Pancreas (tissue), 10 donors: ENCODE measurements around the gene APC2. TPM values are rescaled to one million over a fixed set of nuclear protein-coding genes. Genes with fewer than 3 reads are reported as not detected.

Source experiments
- ATAC-seq, 4 donors: fragments of 200-7000 bp; cut with Tn5 transposase; one replicate each; pipeline versions ENCODE4 v1.8.0 to v1.9.1; 2020; ENCODE audit warnings: mild to moderate bottlenecking in 4 of 4, moderate library complexity in 4 of 4
- DNase-seq, 6 donors: peaks; one replicate each; pipeline ENCODE4 v3.0.0-alpha.2; 2020
- FAIRE-seq: peaks from 2 replicates; lab custom pipeline; 2012; peaks lifted over from hg19 to GRCh38; lab: Jason Lieb, UNC
- H3K27ac ChIP-seq, 4 donors: fragments of 200-600 bp; sonication (generic); 1 replicate in 3 of 4; 2 replicates in 1 of 4; pipeline versions ENCODE4 v1.5.0 to v1.8.0; 2020
- H3K27me3 ChIP-seq, 4 donors: fragments of 200-600 bp; one replicate each; pipeline ENCODE4 v1.8.0; 2021
- H3K36me3 ChIP-seq, 3 donors: fragments of 200-600 bp; sonication (generic) in 1 of 3; one replicate each; pipeline versions ENCODE4 v1.5.0 to v1.8.0; 2020 to 2021
- H3K4me1 ChIP-seq, 3 donors: fragments of 200-600 bp; one replicate each; pipeline ENCODE4 v1.8.0; 2021
- H3K4me3 ChIP-seq, 4 donors: fragments of 200-600 bp; sonication (generic) in 2 of 4; one replicate each; pipeline versions ENCODE4 v1.5.0 to v1.8.0; 2020 to 2021
- H3K9me3 ChIP-seq, 4 donors: fragments of 200-600 bp; one replicate each; pipeline ENCODE4 v1.8.0; 2021
- CTCF ChIP-seq, 4 donors: fragments of 200-600 bp; sonication (generic) in 3 of 4; IDR thresholded peaks; one replicate each; pipeline versions ENCODE4 v1.5.0 to v1.8.0; 2021; ENCODE audit warnings: antibody characterized with exemption in 4 of 4
- WGBS, 2 donors: extraction: QIAGEN DNeasy Blood & Tissue Kit; methylation state at CpG; one replicate each; pipeline ENCODE4 v1.1.7; 2013; 5-methylcytosine and 5-hydroxymethylcytosine counted together
- intact Hi-C, 3 donors: fragments of 100-400 bp; cut with DNase I; formaldehyde crosslinking; loops; one replicate each; pipeline versions ENCODE4 v1.11.1 to v1.14.2; 2022
- polyA plus RNA-seq, 2 donors: library from polyadenylated mRNA; stranded (reverse); fragments of 200-250 nt; gene quantifications; one replicate each; pipeline ENCODE4 v1.2.3, GENCODE V29; 2013
- total RNA-seq, 6 donors: library from RNA; stranded (reverse); fragmentation: NEBNext Ultra II Directional in 4 of 6; extraction: Animal tissue kit (Norgen Biotek cat#: 25700) in 4 of 6; gene quantifications; one replicate each; pipeline versions ENCODE4 v1.2.1 to v1.2.4, GENCODE V29; 2021 to 2023
- donor health status: healthy with polysubstance abuse.
- donor health status: DM: no; HTN: no; CAD: no; lungs with moderate emphysema.
- donor health status: DM: no; HTN: no; CAD: no.
- donor health status: control.
- donor health status: control.
- donor health status: Bipolar disorder and iron deficiency.
- donor health status: DM: yes; HTN: yes; CAD: no.
- donor health status: DM: no; HTN: no; CAD: no.
- donor health status: DM: no; HTN: no; CAD: no.
- donor health status: DM: yes; HTN: yes; CAD: no.

Gene APC2
- total and polyA plus RNA-seq, 8 donors: 0.04 to 0.27 (median 0.06) TPM; not detected in 1

- intact Hi-C loops: loop anchor here in 1 of 3 donors (10.0 kb wide), 1 partner anchor 65 kb away; no protein-coding TSS in a partner anchor
- 63 to 73% methylated on average over 11 of the region's 11 CpGs for WGBS, 2 donors
- FAIRE-seq (no peak), ATAC-seq (no peak), DNase-seq (no peak)
- Histone ChIP-seq H3K4me1 (no peaks in the 10 kb centered on the region), H3K4me3 (no peak overlapping the region), H3K36me3 (no peaks in the 10 kb centered on the region), H3K9me3 (no peaks in the 10 kb centered on the region), H3K27me3 (no peaks in the 10 kb centered on the region), H3K27ac (no peak overlapping the region)
- no peak for TF ChIP-seq CTCF (IDR thresholded peaks at IDR 0.05)
Measured at GRCh38 chr19:1509602-1510441, 59.9 kb downstream of the APC2 start.

- Histone ChIP-seq H3K36me3 (no peaks in the 10 kb centered on the region), H3K9me3 (no peaks in the 10 kb centered on the region), H3K4me1 (no peaks in the 10 kb centered on the region), H3K27me3 (no peaks in the 10 kb centered on the region), H3K4me3 (no peak overlapping the region), H3K27ac (no peak overlapping the region)
- intact Hi-C loops: loop anchor here in 1 of 3 donors (10.0 kb wide), 1 partner anchor 66 kb away; no protein-coding TSS in a partner anchor
- WGBS, 2 donors: 31 to 35% methylated on average over 19 to 25 of the region's 25 CpGs
- FAIRE-seq: no peak
- no peak for ATAC-seq
- peak in 1 of 6 donors; percentile 69 for DNase-seq
- no peak for TF ChIP-seq CTCF (IDR thresholded peaks at IDR 0.05)
Measured at GRCh38 chr19:1510442-1510806, 60.5 kb downstream of the APC2 start.

GRCh38 chr19:1510807-1511206, 60.9 kb downstream of the APC2 start:
- Histone ChIP-seq H3K27ac (no peak overlapping the region), H3K4me3 (no peak overlapping the region), H3K4me1 (no peaks in the 10 kb centered on the region), H3K9me3 (no peaks in the 10 kb centered on the region), H3K27me3 (no peaks in the 10 kb centered on the region), H3K36me3 (no peaks in the 10 kb centered on the region)
- FAIRE-seq: no peak
- no peak for DNase-seq
- TF ChIP-seq CTCF (IDR thresholded peaks at IDR 0.05): no peak
- intact Hi-C loops: loop anchor here in 1 of 3 donors (10.0 kb wide), 1 partner anchor 66 kb away; no protein-coding TSS in a partner anchor
- no peak for ATAC-seq
- 27 to 43% methylated on average over 9 of the region's 9 CpGs for WGBS, 2 donors

- Histone ChIP-seq H3K9me3 (no peaks in the 10 kb centered on the region), H3K4me1 (no peaks in the 10 kb centered on the region), H3K4me3 (no peak overlapping the region), H3K27ac (no peak overlapping the region), H3K36me3 (no peaks in the 10 kb centered on the region), H3K27me3 (no peaks in the 10 kb centered on the region)
- ATAC-seq (no peak), DNase-seq (peak in 1 of 6 donors; percentile 71), FAIRE-seq (no peak)
- WGBS, 2 donors: 37 to 40% methylated on average over 22 of the region's 22 CpGs
- intact Hi-C loops: loop anchor here in 1 of 3 donors (10.0 kb wide), 1 partner anchor 67 kb away; no protein-coding TSS in a partner anchor
- TF ChIP-seq CTCF (IDR thresholded peaks at IDR 0.05): no peak
Measured at GRCh38 chr19:1511318-1512317, 61.7 kb downstream of the APC2 start.
